ENCODE data around the gene SH3GL3.

Gene SH3GL3

GRCh38 chr15:83631534-83631933, 184.4 kb downstream of the SH3GL3 start:
- no peak for DNase-seq

GRCh38 chr15:83643201-83643600, 196.1 kb downstream of the SH3GL3 start:
- no peak for DNase-seq

- DNase-seq, result no peak
Measured at GRCh38 chr15:83644439-83644838, 197.3 kb downstream of the SH3GL3 start.

- DNase-seq, result no peak
Measured at GRCh38 chr15:83650831-83651230, 203.7 kb downstream of the SH3GL3 start.

- no peak for DNase-seq
Measured at GRCh38 chr15:83651541-83651940, 204.4 kb downstream of the SH3GL3 start.

- no peak for DNase-seq
Measured at GRCh38 chr15:83652626-83653204, 205.6 kb downstream of the SH3GL3 start.

GRCh38 chr15:83653288-83653638, 206.1 kb downstream of the SH3GL3 start:
- DNase-seq, result no peak

- no peak for DNase-seq
Measured at GRCh38 chr15:83653639-83654378, 206.7 kb downstream of the SH3GL3 start, which contains the start of gene ADAMTSL3. Gene ADAMTSL3 (plus strand): TSS chr15:83654123. CDS start chr15:83655762, 1,639 bp downstream.

- no peak for DNase-seq
Measured at GRCh38 chr15:83654379-83655236, 207.5 kb downstream of the SH3GL3 start.

- no peak for DNase-seq
Measured at GRCh38 chr15:83655237-83655616, 208.1 kb downstream of the SH3GL3 start.

GRCh38 chr15:83656192-83656591, 209.1 kb downstream of the SH3GL3 start:
- DNase-seq, result no peak

GRCh38 chr15:83656943-83657528, 209.9 kb downstream of the SH3GL3 start:
- no peak for DNase-seq

- no peak for DNase-seq
Measured at GRCh38 chr15:83657549-83657948, 210.4 kb downstream of the SH3GL3 start.

- DNase-seq, result no peak
Measured at GRCh38 chr15:83658430-83659416, 211.6 kb downstream of the SH3GL3 start.

- no peak for DNase-seq
Measured at GRCh38 chr15:83659417-83659812, 212.3 kb downstream of the SH3GL3 start.

- no peak for DNase-seq
Measured at GRCh38 chr15:83665480-83665879, 218.3 kb downstream of the SH3GL3 start.
